ENCODE results near the gene CAMK4. TPM values are rescaled to one million over a fixed set of nuclear protein-coding genes. Genes with fewer than 3 reads are reported as not detected.

Gene CAMK4
- total RNA-seq, 1 experiment from 2014 or later, result 6.3 TPM

DNA sequence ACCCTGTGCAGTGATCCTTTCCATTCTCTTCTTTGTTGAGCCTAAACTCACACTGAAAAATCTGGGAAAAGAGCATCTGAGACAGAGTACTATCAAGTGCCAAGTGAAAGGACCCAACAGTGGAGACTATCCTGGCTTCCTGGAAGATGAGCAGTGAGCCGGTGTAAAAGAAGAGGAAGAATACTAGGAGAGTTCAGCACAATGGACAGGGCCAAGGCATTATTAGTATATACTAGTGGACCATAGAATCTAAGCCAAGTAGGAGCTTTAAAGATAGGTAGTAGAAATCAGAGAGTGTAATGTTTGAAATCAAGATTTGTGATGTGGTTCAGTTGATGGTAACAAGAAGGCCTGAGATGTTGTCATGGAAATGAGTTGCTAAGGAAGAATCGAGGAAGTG is 140.8 kb downstream of the CAMK4 start:
- H3K9me3 ChIP-seq (ENCODE audit: control insufficient read depth, low read depth, low read length), result no peaks in the 10 kb centered on the region
- H2BK15ac ChIP-seq (ENCODE audit: low read depth, low read length), result no peak overlapping the region
- H3K4ac ChIP-seq (ENCODE audit: low read depth, low read length), result no peak overlapping the region
- H3K18ac ChIP-seq (ENCODE audit: insufficient read length, low read depth, low read length), result no peak overlapping the region
- no peak overlapping the region for H2BK20ac ChIP-seq (ENCODE audit: low read depth, low read length, poor library complexity, severe bottlenecking)
- Mint-ChIP-seq H3K9me3 (no peaks in the 10 kb centered on the region), H3K27me3 (ENCODE audit: low read depth) (no peaks in the 10 kb centered on the region; the same call in 1 of the 2 replicates), H3K4me3 (no peak overlapping the region), H3K36me3 (ENCODE audit: insufficient read depth in 1 of 3, low read depth in 3 of 3) (no peaks in the 10 kb centered on the region), H3K4me1 (no peaks in the 10 kb centered on the region), H3K27ac (no peak overlapping the region)
- WGBS (ENCODE audit: extremely low coverage, insufficient read length, low lambda C conversion rate), result no CpG with 5 or more reads among the region's 2 CpGs
- no peaks in the 10 kb centered on the region for H3K79me1 ChIP-seq (ENCODE audit: insufficient read depth, low read depth, low read length, poor library complexity, severe bottlenecking)
- H3K4me2 ChIP-seq (ENCODE audit: insufficient read depth, insufficient read length, low read length), result no peak overlapping the region
- H2AK5ac ChIP-seq (ENCODE audit: insufficient read length, low read length), result no peak overlapping the region
- no peaks in the 10 kb centered on the region for H3K23me2 ChIP-seq (ENCODE audit: insufficient read length, low read depth, low read length, poor library complexity, severe bottlenecking)
- no peaks in the 10 kb centered on the region for H3K4me1 ChIP-seq (ENCODE audit: insufficient read depth, low read length)
- no peak overlapping the region for H2BK5ac ChIP-seq (ENCODE audit: insufficient read length, low read length)
- H3K14ac ChIP-seq (ENCODE audit: insufficient read depth, low read length), result no peak overlapping the region
- H3K79me2 ChIP-seq (ENCODE audit: insufficient read depth, low read length), result no peaks in the 10 kb centered on the region
- no peak overlapping the region for H4K91ac ChIP-seq (ENCODE audit: insufficient read length, low read depth, low read length)
- no peak overlapping the region for H4K5ac ChIP-seq (ENCODE audit: insufficient read length, low read depth, low read length)
- H3T11ph ChIP-seq (ENCODE audit: low read length), result no peak overlapping the region
- H3K9ac ChIP-seq (ENCODE audit: extremely low read depth, insufficient read length, low read length), result no peak overlapping the region
- TF ChIP-seq, protein P1, sequence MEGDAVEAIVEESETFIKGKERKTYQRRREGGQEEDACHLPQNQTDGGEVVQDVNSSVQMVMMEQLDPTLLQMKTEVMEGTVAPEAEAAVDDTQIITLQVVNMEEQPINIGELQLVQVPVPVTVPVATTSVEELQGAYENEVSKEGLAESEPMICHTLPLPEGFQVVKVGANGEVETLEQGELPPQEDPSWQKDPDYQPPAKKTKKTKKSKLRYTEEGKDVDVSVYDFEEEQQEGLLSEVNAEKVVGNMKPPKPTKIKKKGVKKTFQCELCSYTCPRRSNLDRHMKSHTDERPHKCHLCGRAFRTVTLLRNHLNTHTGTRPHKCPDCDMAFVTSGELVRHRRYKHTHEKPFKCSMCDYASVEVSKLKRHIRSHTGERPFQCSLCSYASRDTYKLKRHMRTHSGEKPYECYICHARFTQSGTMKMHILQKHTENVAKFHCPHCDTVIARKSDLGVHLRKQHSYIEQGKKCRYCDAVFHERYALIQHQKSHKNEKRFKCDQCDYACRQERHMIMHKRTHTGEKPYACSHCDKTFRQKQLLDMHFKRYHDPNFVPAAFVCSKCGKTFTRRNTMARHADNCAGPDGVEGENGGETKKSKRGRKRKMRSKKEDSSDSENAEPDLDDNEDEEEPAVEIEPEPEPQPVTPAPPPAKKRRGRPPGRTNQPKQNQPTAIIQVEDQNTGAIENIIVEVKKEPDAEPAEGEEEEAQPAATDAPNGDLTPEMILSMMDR (conservative IDR thresholded peaks at IDR 0.05), result no peak
- DNase-seq, result no peak
- H3K27ac ChIP-seq (ENCODE audit: insufficient read length, low read depth, low read length), result no peak overlapping the region
- no peak overlapping the region for H3K56ac ChIP-seq (ENCODE audit: insufficient read length, low read depth, low read length)
- no peaks in the 10 kb centered on the region for H3K27me3 ChIP-seq (ENCODE audit: insufficient read depth, low read length)
- no peaks in the 10 kb centered on the region for H4K20me1 ChIP-seq (ENCODE audit: control insufficient read depth, insufficient read depth, insufficient read length)
- no peak overlapping the region for H3K23ac ChIP-seq (ENCODE audit: insufficient read length, low read depth, low read length)
- H2BK12ac ChIP-seq (ENCODE audit: insufficient read length, low read depth, low read length), result no peak overlapping the region
- H2BK120ac ChIP-seq (ENCODE audit: low read depth, low read length, poor library complexity, severe bottlenecking), result no peak overlapping the region
- no peak overlapping the region for H2AFZ ChIP-seq (ENCODE audit: low read length)
- no peak overlapping the region for H4K8ac ChIP-seq (replicated peaks; ENCODE audit: insufficient read length, low read depth, low read length)
